IMR-90 (cell line): ENCODE data around the gene CDC40. TPM values are rescaled to one million over a fixed set of nuclear protein-coding genes. Genes with fewer than 3 reads are reported as not detected.
A peak's percentile ranks its signal among the peaks of the same experiment; 100 is the strongest.

Source experiments
- ATAC-seq: fragments of 200-7000 bp; cut with Tn5 transposase; 2 replicates; pipeline ENCODE4 v1.9.1; 2020; ENCODE audit warnings: low read depth, mild to moderate bottlenecking, moderate library complexity
- BruUV-seq: library from RNA; stranded (reverse); fragments of 400-500 nt; replicated peaks from 2 replicates; lab custom pipeline; 2021; lab: Mats Ljungman, UMichigan
- CTCF ChIA-PET: fragments of 300-600 bp; formaldehyde crosslinking; extraction: SDS; loops from one replicate; lab custom pipeline; 2021; ENCODE audit warnings: antibody characterized with exemption; lab: Yijun Ruan, JAX
- POLR2A ChIA-PET: fragments of 300-600 bp; sonication (Branson Sonifier 250); formaldehyde crosslinking; loops from one replicate; lab custom pipeline; 2022; ENCODE audit warnings: antibody characterized with exemption; ENCODE audit not compliant: unreplicated experiment; lab: Charles Lee
- DNase-seq: peaks from one replicate; pipeline ENCODE4 v3.0.0; 2013
- H2AFZ ChIP-seq: replicated peaks from 2 replicates; pipeline ENCODE3; 2013; ENCODE audit warnings: low read length, mild to moderate bottlenecking; ENCODE audit not compliant: poor library complexity
- H2AK5ac ChIP-seq: 2 replicates; pipeline ENCODE4 v1.6.1; 2013; ENCODE audit warnings: low read depth, low read length, inconsistent platforms
- H2AK9ac ChIP-seq: replicated peaks from 2 replicates; pipeline ENCODE3; 2013; ENCODE audit warnings: mild to moderate bottlenecking, low read depth, low read length, moderate library complexity; ENCODE audit not compliant: poor library complexity
- H2BK120ac ChIP-seq: 2 replicates; pipeline ENCODE4 v1.6.1; 2013; ENCODE audit warnings: low read depth, low read length, inconsistent platforms
- H2BK15ac ChIP-seq: 3 replicates; pipeline ENCODE4 v1.6.1; 2013; ENCODE audit warnings: low read depth, low read length, inconsistent platforms
- H2BK20ac ChIP-seq: 2 replicates; pipeline ENCODE4 v1.6.1; 2013; ENCODE audit warnings: low read depth, mild to moderate bottlenecking, inconsistent platforms, low read length, moderate library complexity
- H2BK5ac ChIP-seq: 2 replicates; pipeline ENCODE4 v1.6.1; 2013; ENCODE audit warnings: mild to moderate bottlenecking, low read depth, low read length, inconsistent platforms; ENCODE audit not compliant: poor library complexity, severe bottlenecking
- H3K14ac ChIP-seq: replicated peaks from 2 replicates; pipeline ENCODE4 v1.6.1; 2013; ENCODE audit warnings: low read depth, low read length, inconsistent platforms
- H3K18ac ChIP-seq: 2 replicates; pipeline ENCODE4 v1.6.1; 2013; ENCODE audit warnings: low read depth, low read length, control low read depth
- H3K23ac ChIP-seq: 2 replicates; pipeline ENCODE4 v1.6.1; 2013; ENCODE audit warnings: low read depth, low read length, inconsistent platforms
- H3K27ac ChIP-seq: 2 replicates; pipeline ENCODE4 v1.5.1; 2013; ENCODE audit warnings: mild to moderate bottlenecking, control low read depth, low read length; ENCODE audit not compliant: insufficient read depth
- H3K27me3 ChIP-seq: 2 replicates; pipeline ENCODE4 v1.6.1; 2013; ENCODE audit warnings: low read length; ENCODE audit not compliant: control insufficient read depth, insufficient read depth
- H3K36me3 ChIP-seq: 2 replicates; pipeline ENCODE4 v1.6.1; 2013; ENCODE audit warnings: low read length, mixed read lengths; ENCODE audit not compliant: control insufficient read depth, insufficient read depth
- H3K4ac ChIP-seq: 2 replicates; pipeline ENCODE4 v1.6.1; 2013; ENCODE audit warnings: low read depth, low read length, inconsistent platforms
- H3K4me1 ChIP-seq: 2 replicates; pipeline ENCODE4 v1.6.1; 2013; ENCODE audit warnings: low read length, mixed read lengths; ENCODE audit not compliant: control insufficient read depth, insufficient read depth
- H3K4me2 ChIP-seq: 2 replicates; pipeline ENCODE4 v1.6.1; 2013; ENCODE audit warnings: low read depth, mild to moderate bottlenecking, control low read depth, low read length, moderate library complexity
- H3K4me3 ChIP-seq: 2 replicates; pipeline ENCODE4 v1.5.1; 2013; ENCODE audit warnings: low read depth, mild to moderate bottlenecking, control low read depth, low read length, moderate library complexity; ENCODE audit not compliant: insufficient read depth
- H3K56ac ChIP-seq: 2 replicates; pipeline ENCODE4 v1.6.1; 2013; ENCODE audit warnings: low read length, inconsistent platforms; ENCODE audit not compliant: insufficient read depth; ENCODE audit errors: extremely low read depth
- H3K79me1 ChIP-seq, 2 experiments: 2 replicates each; pipeline ENCODE4 v1.6.1; 2013; ENCODE audit warnings: low read length in 2 of 2, inconsistent platforms in 1 of 2, low read depth in 1 of 2
- H3K9ac ChIP-seq: 2 replicates; pipeline ENCODE4 v1.6.1; 2013; ENCODE audit warnings: low read depth, low read length, control low read depth
- H3K9me1 ChIP-seq: 2 replicates; pipeline ENCODE4 v1.6.1; 2013; ENCODE audit warnings: low read length, inconsistent platforms; ENCODE audit not compliant: insufficient read depth
- H3K9me3 ChIP-seq: 2 replicates; pipeline ENCODE4 v1.6.1; 2013; ENCODE audit warnings: low read length; ENCODE audit not compliant: control insufficient read depth, insufficient read depth
- H4K20me1 ChIP-seq: 2 replicates; pipeline ENCODE4 v1.6.1; 2013; ENCODE audit warnings: low read length, inconsistent platforms; ENCODE audit not compliant: insufficient read depth
- H4K5ac ChIP-seq: 2 replicates; pipeline ENCODE4 v1.6.1; 2013; ENCODE audit warnings: mild to moderate bottlenecking, low read depth, low read length, control low read depth
- H4K8ac ChIP-seq, 2 experiments: 2 replicates each; pipeline ENCODE4 v1.6.1; 2013; ENCODE audit warnings: low read depth in 2 of 2, low read length in 2 of 2, control low read depth in 1 of 2, inconsistent platforms in 1 of 2
- H4K91ac ChIP-seq: 2 replicates; pipeline ENCODE4 v1.6.1; 2013; ENCODE audit warnings: low read depth, low read length, inconsistent platforms; ENCODE audit not compliant: insufficient read depth
- BHLHE40 ChIP-seq: fragments of 150-350 bp; IDR thresholded peaks from 2 replicates; pipeline ENCODE4 v1.6.1; 2016; ENCODE audit warnings: mild to moderate bottlenecking, low read depth, low read length
- CHD1 ChIP-seq: IDR thresholded peaks from 2 replicates; pipeline ENCODE4 v1.6.1; 2012; ENCODE audit warnings: low read depth, low read length, improper control_type of control experiment
- CTCF ChIP-seq: conservative IDR thresholded peaks from 2 replicates; pipeline ENCODE4 v1.5.1; 2012; ENCODE audit warnings: mild to moderate bottlenecking, low read depth, low read length, improper control_type of control experiment
- ELK1 ChIP-seq: fragments of 150-350 bp; IDR thresholded peaks from 2 replicates; pipeline ENCODE4 v1.6.1; 2016; ENCODE audit warnings: low read depth, mild to moderate bottlenecking, low read length, moderate library complexity, borderline replicate concordance
- FOS ChIP-seq: fragments of 150-350 bp; IDR thresholded peaks from 2 replicates; pipeline ENCODE4 v1.6.1; 2016; ENCODE audit warnings: low read depth, low read length
- MAFK ChIP-seq: IDR thresholded peaks from 2 replicates; pipeline ENCODE4 v1.6.1; 2012; ENCODE audit warnings: low read depth, low read length, improper control_type of control experiment
- MXI1 ChIP-seq: IDR thresholded peaks from 2 replicates; pipeline ENCODE4 v1.6.1; 2012; ENCODE audit warnings: low read depth, mild to moderate bottlenecking, low read length, moderate library complexity, borderline replicate concordance
- NFE2L2 ChIP-seq: fragments of 150-350 bp; IDR thresholded peaks from 2 replicates; pipeline ENCODE4 v1.6.1; 2016; ENCODE audit warnings: low read depth, mild to moderate bottlenecking, low read length
- RAD21 ChIP-seq: IDR thresholded peaks from 2 replicates; pipeline ENCODE4 v1.6.1; 2012; ENCODE audit warnings: low read length, improper control_type of control experiment
- RCOR1 ChIP-seq: IDR thresholded peaks from 2 replicates; pipeline ENCODE4 v1.6.1; 2012; ENCODE audit warnings: mild to moderate bottlenecking, low read length, improper control_type of control experiment; ENCODE audit not compliant: insufficient replicate concordance
- RFX5 ChIP-seq: IDR thresholded peaks from 2 replicates; pipeline ENCODE4 v1.8.0; 2012; ENCODE audit warnings: low read depth, mild to moderate bottlenecking, low read length, moderate library complexity
- WGBS, 2 experiments: methylation state at CpG; one replicate each; pipeline versions ENCODE4 v1.1.5 to v1.1.7; 2013; ENCODE audit warnings: missing lambda C conversion rate in 2 of 2; ENCODE audit not compliant: insufficient read length in 1 of 2; ENCODE audit errors: extremely low coverage in 2 of 2; 5-methylcytosine and 5-hydroxymethylcytosine counted together
- dilution Hi-C: fragments of 300-500 bp; cut with HindIII; formaldehyde crosslinking; loops from one replicate; pipeline ENCODE4 v1.14.3; 2018; ENCODE audit warnings: low sequenced_read_pairs; ENCODE audit not compliant: unreplicated experiment
- in situ Hi-C: fragments of 300-500 bp; cut with MboI; formaldehyde crosslinking; loops from 3 replicates; pipeline ENCODE4 v1.14.3; 2019; ENCODE audit warnings: low sequenced_read_pairs, inconsistent platforms, mixed read lengths
- intact Hi-C: fragments of 100-400 bp; cut with micrococcal nuclease; formaldehyde crosslinking; loops from 2 replicates; pipeline ENCODE4 v1.10.0; 2022
- polyA plus RNA-seq, 3 experiments: library from polyadenylated mRNA; depleted of rRNA; stranded (reverse); fragments of >200 nt; gene quantifications; 2 replicates each; pipeline ENCODE4 v1.2.3, GENCODE V29; 2012; ENCODE audit warnings: low replicate concordance in 1 of 3
- total RNA-seq: library from RNA; depleted of rRNA; stranded (reverse); fragments of >200 nt; gene quantifications from 2 replicates; pipeline ENCODE4 v1.2.3, GENCODE V29; 2012

Gene CDC40
- total and polyA plus RNA-seq, 2 of the 4 experiments (the other 2 are of a cell fraction) = 7.0 to 16.8 TPM

- no peak overlapping the region for H2BK5ac ChIP-seq
- H2BK15ac ChIP-seq = no peak overlapping the region
- peaks cover 0 to 5% of the 10 kb centered on the region in 2 experiments; a peak in 1 of 4 replicates for H3K79me1 ChIP-seq
- H3K23ac ChIP-seq = no peak overlapping the region
- no peak overlapping the region for H2AK9ac ChIP-seq
- WGBS, 2 experiments = no CpG with 5 or more reads among the region's 1 CpG
- intact Hi-C loops = no loop called here
- no peak for ATAC-seq
- H3K14ac ChIP-seq = no peak overlapping the region
- BruUV-seq = no TSS peak
- H2BK20ac ChIP-seq = no peak overlapping the region
- H3K4me2 ChIP-seq = no peak overlapping the region
- no peak overlapping the region for H4K8ac ChIP-seq
- no peak overlapping the region for H3K18ac ChIP-seq
- H3K4ac ChIP-seq = no peak overlapping the region
- no peaks in the 10 kb centered on the region for H3K4me1 ChIP-seq
- H3K4me3 ChIP-seq = no peak overlapping the region
- H3K56ac ChIP-seq = no peak overlapping the region
- H2BK120ac ChIP-seq = no peak overlapping the region
- POLR2A ChIA-PET = no interaction called here
- H2AFZ ChIP-seq = no peak overlapping the region
- no peaks in the 10 kb centered on the region for H3K9me3 ChIP-seq
- H2AK5ac ChIP-seq = no peak overlapping the region
- no peak for TF ChIP-seq RAD21
- TF ChIP-seq CHD1 = no peak
- TF ChIP-seq BHLHE40 = no peak
- TF ChIP-seq ELK1 = no peak
- TF ChIP-seq RFX5 = no peak
- TF ChIP-seq MXI1 = no peak
- TF ChIP-seq CTCF = no peak
- no peak for TF ChIP-seq RCOR1
- TF ChIP-seq MAFK = no peak
- no peak for TF ChIP-seq NFE2L2
- TF ChIP-seq FOS = no peak
- CTCF ChIA-PET = interaction anchor here (0.8 kb wide), 1 partner anchor 59 kb away, joined by 3 read pairs; no protein-coding TSS in a partner anchor
- no peaks in the 10 kb centered on the region for H4K20me1 ChIP-seq
- no peak overlapping the region for H4K5ac ChIP-seq
- H3K9ac ChIP-seq = no peak overlapping the region
- in situ Hi-C loops = no loop called here
- H3K36me3 ChIP-seq = no peaks in the 10 kb centered on the region
- no peaks in the 10 kb centered on the region for H3K9me1 ChIP-seq
- H3K27me3 ChIP-seq = no peaks in the 10 kb centered on the region
- H4K91ac ChIP-seq = no peak overlapping the region
- DNase-seq = peak; percentile 10
- dilution Hi-C loops = no loop called here
- no peak overlapping the region for H3K27ac ChIP-seq
These were observed 21.7 kb upstream of the CDC40 start for GRCh38 chr6:110158479-110158878.
